OCI-LY1 (cell line): Measurements from ENCODE around the gene ZDHHC1.

Experiments
- H2AFZ ChIP-seq: fragments of 200-600 bp; sonication (generic), shearing (Covaris generic); 2 replicates; pipeline ENCODE4 v1.6.0; 2014; ENCODE audit warnings: antibody characterized with exemption, mild to moderate bottlenecking, low read length
- H3F3A ChIP-seq: fragments of 200-600 bp; sonication (generic), shearing (Covaris generic); 2 replicates; pipeline ENCODE4 v1.6.0; 2014; ENCODE audit warnings: mild to moderate bottlenecking, antibody characterized with exemption, low read length, moderate library complexity; ENCODE audit not compliant: insufficient read depth
- H3K27ac ChIP-seq: fragments of 200-600 bp; sonication (generic); 2 replicates; pipeline ENCODE4 v1.5.1; 2014; ENCODE audit warnings: low read length, mixed run types, mild to moderate bottlenecking, low read depth; ENCODE audit not compliant: poor library complexity, severe bottlenecking
- H3K27me3 ChIP-seq: fragments of 200-600 bp; sonication (generic); 2 replicates; pipeline ENCODE4 v1.6.0; 2014; ENCODE audit warnings: antibody characterized with exemption, mild to moderate bottlenecking, low read length, moderate library complexity; ENCODE audit not compliant: insufficient read depth
- H3K36me3 ChIP-seq: fragments of 200-600 bp; sonication (generic); 2 replicates; pipeline ENCODE4 v1.6.1; 2014; ENCODE audit warnings: mild to moderate bottlenecking, antibody characterized with exemption, low read length, moderate library complexity, mixed read lengths; ENCODE audit not compliant: insufficient read depth
- H3K4me1 ChIP-seq: fragments of 200-600 bp; sonication (generic); 2 replicates; pipeline ENCODE4 v1.5.1; 2014; ENCODE audit warnings: mild to moderate bottlenecking, low read length, moderate library complexity; ENCODE audit not compliant: insufficient read depth, severe bottlenecking
- H3K4me2 ChIP-seq: fragments of 200-600 bp; sonication (generic), shearing (Covaris generic); 2 replicates; pipeline ENCODE4 v1.6.1; 2014; ENCODE audit warnings: low read length
- H3K4me3 ChIP-seq: fragments of 200-600 bp; sonication (generic); 2 replicates; pipeline ENCODE4 v1.5.1; 2014; ENCODE audit warnings: low read length, low read depth, mild to moderate bottlenecking, mixed read lengths; ENCODE audit not compliant: poor library complexity, severe bottlenecking
- H3K79me2 ChIP-seq: fragments of 200-600 bp; shearing (Covaris generic); 2 replicates; pipeline ENCODE4 v1.6.1; 2016; ENCODE audit warnings: mixed run types, low read length, mixed read lengths; ENCODE audit not compliant: insufficient read depth
- H3K9ac ChIP-seq: fragments of 200-600 bp; sonication (generic), shearing (Covaris generic); 2 replicates; pipeline ENCODE4 v1.6.1; 2014; ENCODE audit warnings: mild to moderate bottlenecking, low read length, mixed read lengths
- H3K9me2 ChIP-seq: fragments of 200-600 bp; sonication (generic), shearing (Covaris generic); 2 replicates; pipeline ENCODE4 v1.6.1; 2014; ENCODE audit warnings: low read depth, mild to moderate bottlenecking, low read length, mixed read lengths
- H3K9me3 ChIP-seq: fragments of 200-600 bp; shearing (Covaris generic); 2 replicates; pipeline ENCODE4 v1.6.1; 2014; ENCODE audit warnings: low read length, mixed read lengths
- H4K20me1 ChIP-seq: fragments of 200-600 bp; sonication (generic), shearing (Covaris generic); 2 replicates; pipeline ENCODE4 v1.6.0; 2016; ENCODE audit warnings: mild to moderate bottlenecking, low read length; ENCODE audit not compliant: insufficient read depth
- CTCF ChIP-seq: fragments of 200-600 bp; sonication (generic), shearing (Covaris generic); IDR thresholded peaks from 2 replicates; pipeline ENCODE4 v1.5.1; 2017; ENCODE audit warnings: mild to moderate bottlenecking, antibody characterized with exemption, low read length, moderate library complexity, mixed read lengths
- EZH2 ChIP-seq: fragments of 200-600 bp; sonication (generic), shearing (Covaris generic); IDR thresholded peaks from 2 replicates; pipeline ENCODE4 v1.8.0; 2017; ENCODE audit warnings: borderline replicate concordance, mixed run types, mild to moderate bottlenecking, antibody characterized with exemption, low read length, moderate library complexity, mixed read lengths

ZDHHC1 gene

GRCh38 chr16:67433131-67433719, 16.9 kb upstream of the ZDHHC1 start:
- H3K79me2 ChIP-seq = no peaks in the 10 kb centered on the region
- peaks cover 8% of the 10 kb centered on the region; the same call in 1 of the 2 replicates for H3K27me3 ChIP-seq
- no peaks in the 10 kb centered on the region for H4K20me1 ChIP-seq
- no peak overlapping the region for H3K4me2 ChIP-seq
- H3F3A ChIP-seq = no peaks in the 10 kb centered on the region
- H3K4me3 ChIP-seq = no peak overlapping the region
- H3K36me3 ChIP-seq = peaks cover 21% of the 10 kb centered on the region; the same call in 1 of the 2 replicates
- no peaks in the 10 kb centered on the region for H3K9me2 ChIP-seq
- no peak overlapping the region for H3K9ac ChIP-seq
- no peaks in the 10 kb centered on the region for H3K9me3 ChIP-seq
- H3K27ac ChIP-seq = no peak overlapping the region
- no peak overlapping the region for H2AFZ ChIP-seq
- peaks cover 5% of the 10 kb centered on the region for H3K4me1 ChIP-seq
- no peak for TF ChIP-seq EZH2

- H3F3A ChIP-seq = no peaks in the 10 kb centered on the region
- no peak overlapping the region for H3K27ac ChIP-seq
- no peaks in the 10 kb centered on the region for H4K20me1 ChIP-seq
- H3K4me2 ChIP-seq = no peak overlapping the region
- H3K4me3 ChIP-seq = no peak overlapping the region
- H3K4me1 ChIP-seq = peaks cover 5% of the 10 kb centered on the region
- H3K36me3 ChIP-seq = peaks cover 14% of the 10 kb centered on the region; the same call in 1 of the 2 replicates
- no peak overlapping the region for H3K9ac ChIP-seq
- H3K9me3 ChIP-seq = no peaks in the 10 kb centered on the region
- TF ChIP-seq CTCF (no peak), EZH2 (no peak)
- H2AFZ ChIP-seq = no peak overlapping the region
- no peaks in the 10 kb centered on the region for H3K79me2 ChIP-seq
- H3K27me3 ChIP-seq = peaks cover 8% of the 10 kb centered on the region; the same call in 1 of the 2 replicates
- H3K9me2 ChIP-seq = no peaks in the 10 kb centered on the region
Measured at GRCh38 chr16:67432506-67432890, 16.2 kb upstream of the ZDHHC1 start.

- no peaks in the 10 kb centered on the region for H3F3A ChIP-seq
- H3K9me2 ChIP-seq = no peaks in the 10 kb centered on the region
- peaks cover 5% of the 10 kb centered on the region for H3K4me1 ChIP-seq
- no peak overlapping the region for H3K4me3 ChIP-seq
- no peak overlapping the region for H3K9ac ChIP-seq
- no peaks in the 10 kb centered on the region for H3K79me2 ChIP-seq
- TF ChIP-seq EZH2 (no peak), CTCF (no peak)
- no peaks in the 10 kb centered on the region for H3K9me3 ChIP-seq
- no peak overlapping the region for H2AFZ ChIP-seq
- peaks cover 8% of the 10 kb centered on the region; the same call in 1 of the 2 replicates for H3K36me3 ChIP-seq
- H3K4me2 ChIP-seq = no peak overlapping the region
- no peaks in the 10 kb centered on the region for H4K20me1 ChIP-seq
- peaks cover 8% of the 10 kb centered on the region; the same call in 1 of the 2 replicates for H3K27me3 ChIP-seq
- H3K27ac ChIP-seq = no peak overlapping the region
Measured at GRCh38 chr16:67431775-67432505, 15.7 kb upstream of the ZDHHC1 start.
